Inflammatory macrophage (primary cell): Measurements from ENCODE around the gene CACHD1.
A peak's percentile ranks its signal among the peaks of the same experiment; 100 is the strongest.

Source experiments
- DNase-seq, 2 donors: peaks; one replicate each; pipeline ENCODE4 v3.0.0-alpha.2; 2020 to 2022

Gene CACHD1

DNA sequence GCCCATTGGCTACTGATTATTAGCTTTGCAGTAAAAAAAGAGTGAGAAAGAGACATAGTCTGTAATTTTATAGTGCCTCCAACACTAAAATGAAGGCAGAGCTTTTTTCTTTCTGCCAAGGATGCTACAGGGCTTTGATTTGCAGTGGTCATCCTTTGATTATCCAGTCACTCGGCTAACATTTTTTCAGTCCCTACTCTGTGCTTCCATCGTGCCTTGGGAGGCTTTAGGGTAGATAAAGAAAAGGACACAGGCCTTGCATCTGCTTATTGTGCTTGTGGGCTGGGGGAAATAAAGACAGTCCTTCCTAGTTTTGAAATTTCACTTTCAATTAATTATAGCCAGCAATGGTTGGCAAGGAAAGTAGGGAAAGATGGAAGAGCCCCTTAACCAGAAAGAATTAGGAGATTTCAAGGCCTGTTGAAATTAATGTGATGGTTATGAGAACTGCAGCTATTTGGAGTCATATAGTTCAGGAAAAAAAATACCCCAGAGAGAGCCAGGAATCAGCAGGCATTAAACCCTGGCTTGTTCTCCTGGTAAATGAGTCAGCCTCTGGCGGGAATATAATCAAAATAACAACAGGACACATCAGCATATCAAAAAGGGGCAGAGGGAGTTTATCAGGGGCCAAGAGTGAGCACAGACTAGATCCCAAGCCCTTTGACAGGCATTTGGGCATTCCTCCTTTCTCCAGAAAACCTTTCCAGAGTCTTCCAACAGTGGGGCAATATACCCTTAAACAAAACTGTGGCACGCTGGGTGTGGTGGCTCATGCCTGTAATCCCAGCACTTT, 27.4 kb downstream of the CACHD1 start:
- no peak for DNase-seq

- no peak for DNase-seq
Measured at GRCh38 chr1:64498325-64498724, 28.4 kb downstream of the CACHD1 start.

DNA sequence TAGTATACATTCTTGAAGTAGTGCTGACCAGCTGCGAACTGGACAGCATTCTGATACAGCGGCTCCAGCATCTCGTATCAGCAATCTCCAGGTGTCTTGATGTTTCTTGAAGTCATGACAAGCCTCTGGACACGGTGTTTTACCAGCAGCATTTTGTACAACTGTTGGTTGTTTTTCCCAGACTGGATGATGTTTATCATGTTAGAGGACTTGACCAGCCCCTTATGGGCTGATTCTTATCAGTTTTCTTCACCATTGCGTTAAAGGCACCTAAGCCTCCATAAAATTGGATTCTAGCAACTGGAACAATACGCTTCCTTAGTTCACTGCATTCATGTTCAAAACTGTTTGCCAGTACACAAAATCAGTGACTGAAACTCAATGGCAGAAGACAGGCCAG, 29.1 kb downstream of the CACHD1 start:
- DNase-seq, result no peak

DNA sequence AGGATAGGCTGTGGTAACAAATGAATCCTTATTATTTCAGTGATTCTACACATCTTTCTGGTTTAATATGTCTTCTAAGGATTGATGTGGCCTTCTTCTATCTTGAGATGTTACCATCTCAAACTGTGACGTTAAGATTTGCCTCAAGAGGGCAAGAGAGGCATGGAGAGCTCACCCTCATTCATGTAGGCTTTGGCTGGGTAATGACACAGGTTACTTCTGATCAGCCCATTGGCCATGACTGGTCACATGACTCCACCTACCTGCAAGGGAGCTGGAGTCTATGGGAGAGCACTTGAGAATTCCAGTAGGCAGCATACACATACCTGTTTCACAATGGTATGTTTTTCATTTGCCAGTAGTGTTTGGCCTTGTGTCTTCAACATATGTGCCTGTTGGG, 30.0 kb downstream of the CACHD1 start:
- peak in 1 of 2 donors; percentile 14 for DNase-seq

DNA sequence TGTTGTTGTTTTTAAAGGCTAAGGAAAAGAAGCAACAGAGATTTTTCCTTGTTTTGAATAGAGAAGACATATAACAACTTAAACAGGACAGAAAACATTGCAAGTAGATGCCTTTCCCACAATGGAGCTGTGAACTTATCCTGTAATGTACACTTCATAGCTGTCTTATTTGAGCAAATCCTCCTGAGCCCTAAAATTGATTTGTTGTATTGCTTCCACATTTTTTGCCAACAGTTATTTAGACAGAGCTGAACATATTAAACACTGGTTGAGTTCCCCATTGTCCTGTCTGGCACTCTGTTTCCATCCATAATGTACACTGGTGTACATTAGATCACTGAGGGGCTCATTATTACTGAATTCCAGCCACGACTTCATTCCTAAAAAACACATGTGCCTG, 32.2 kb downstream of the CACHD1 start:
- no peak for DNase-seq

DNA sequence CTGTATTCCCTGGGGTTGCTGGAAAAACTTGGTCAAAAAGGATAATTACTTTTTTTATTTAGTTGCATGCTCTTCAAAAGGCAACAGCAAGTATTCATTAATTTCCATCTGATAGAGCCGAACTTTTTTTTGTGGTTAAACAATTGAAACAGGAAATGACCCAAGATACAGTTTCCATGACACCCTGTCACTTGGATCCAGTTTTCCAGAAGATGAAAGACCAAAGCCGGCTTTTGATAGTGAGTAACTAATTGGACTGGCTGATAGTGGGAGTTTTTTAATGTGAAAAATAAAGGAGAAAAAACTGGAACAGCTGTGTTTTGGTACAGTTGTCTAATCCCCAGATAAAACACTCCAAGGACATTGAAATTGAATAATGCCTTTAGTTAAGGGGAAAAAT, 33.0 kb downstream of the CACHD1 start:
- DNase-seq, result no peak

DNA sequence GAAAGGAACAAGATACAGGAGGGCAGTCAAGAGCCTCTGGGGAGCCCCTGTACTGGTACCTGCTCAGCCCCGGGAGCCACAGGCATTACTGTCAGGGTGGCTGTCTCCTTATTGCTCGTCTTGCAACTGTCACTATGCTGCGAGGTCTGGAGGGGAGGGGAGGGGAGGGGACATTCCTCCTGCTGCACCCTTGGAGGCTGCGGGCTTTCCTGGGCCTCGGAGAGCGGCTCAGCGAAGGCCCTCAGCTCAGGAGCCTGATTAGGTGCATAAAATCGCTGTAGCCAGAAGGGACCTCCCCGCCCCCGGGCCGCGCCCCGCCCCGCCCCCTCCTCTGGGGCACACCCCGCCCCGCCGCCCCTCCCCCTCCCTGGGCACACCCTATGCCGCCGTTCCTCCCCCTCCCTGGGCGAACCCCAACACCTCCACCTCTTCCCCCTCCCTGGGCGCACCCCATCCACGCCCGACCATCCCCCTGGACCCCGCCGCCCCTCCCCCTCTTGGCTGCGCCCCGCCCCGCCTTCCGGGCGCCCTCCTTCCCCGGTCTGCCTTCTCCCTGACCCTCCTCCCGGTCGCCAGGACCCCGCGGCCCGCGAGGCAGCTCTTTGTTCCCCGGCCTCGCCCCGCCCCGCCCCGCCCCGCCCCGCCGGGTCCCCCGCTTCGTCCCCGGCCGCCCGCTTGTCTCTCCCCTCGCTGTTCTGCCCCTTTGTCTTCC, 35.5 kb downstream of the CACHD1 start:
- DNase-seq, result no peak

DNA sequence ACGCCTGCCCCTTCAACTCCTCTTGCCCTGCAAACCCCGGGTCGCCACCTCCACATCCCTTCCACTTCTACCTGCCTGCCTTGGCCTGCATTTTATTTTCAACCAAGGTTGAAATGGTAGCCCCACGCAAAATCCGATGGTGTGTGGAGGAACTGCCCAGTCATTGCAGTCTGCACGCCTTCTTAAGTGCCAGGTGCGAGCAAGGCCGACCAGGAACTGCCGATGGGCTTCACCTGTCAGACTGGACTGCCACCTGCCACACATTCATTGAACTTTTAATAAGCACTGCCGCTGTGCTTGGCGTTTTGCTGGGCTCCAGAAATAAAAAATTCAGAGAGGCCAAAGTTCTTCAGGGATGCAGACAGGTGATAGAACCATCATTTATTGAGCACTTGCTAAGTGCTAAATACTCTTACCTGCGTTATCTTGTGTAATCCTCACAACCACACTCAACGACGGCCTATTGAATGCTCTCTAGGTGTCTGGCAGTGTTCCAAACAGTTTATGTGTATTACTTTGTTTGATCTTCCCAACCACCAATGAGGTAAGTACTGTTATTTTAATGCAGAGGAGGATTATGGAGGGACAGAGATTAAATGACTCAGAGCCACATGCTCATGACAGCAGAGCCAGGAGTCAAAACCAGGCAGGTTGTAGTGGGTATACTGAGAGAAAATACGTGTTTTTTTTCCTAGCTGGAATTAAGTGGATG, 36.2 kb downstream of the CACHD1 start:
- peak in 1 of 2 donors; percentile 19 for DNase-seq

DNA sequence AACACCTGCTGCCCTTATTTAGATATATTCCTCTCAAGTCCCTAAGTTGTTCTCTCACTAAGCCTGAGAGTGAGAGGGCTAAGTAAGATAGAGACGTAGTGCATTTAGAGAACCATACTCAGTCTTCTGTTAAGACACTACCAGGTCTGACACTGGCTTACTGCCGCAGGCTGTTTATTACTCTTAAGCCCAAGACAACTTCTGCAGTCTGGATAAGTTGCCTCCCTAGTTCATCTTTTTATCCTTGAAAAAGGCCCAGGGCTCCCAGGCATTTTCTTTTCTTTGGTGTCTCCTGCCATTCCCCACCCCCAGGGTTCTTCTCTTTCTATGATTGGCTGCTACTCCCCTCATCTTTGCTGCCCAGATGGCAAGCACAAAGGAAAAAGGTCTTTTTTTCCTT, 38.7 kb downstream of the CACHD1 start:
- no peak for DNase-seq

DNA sequence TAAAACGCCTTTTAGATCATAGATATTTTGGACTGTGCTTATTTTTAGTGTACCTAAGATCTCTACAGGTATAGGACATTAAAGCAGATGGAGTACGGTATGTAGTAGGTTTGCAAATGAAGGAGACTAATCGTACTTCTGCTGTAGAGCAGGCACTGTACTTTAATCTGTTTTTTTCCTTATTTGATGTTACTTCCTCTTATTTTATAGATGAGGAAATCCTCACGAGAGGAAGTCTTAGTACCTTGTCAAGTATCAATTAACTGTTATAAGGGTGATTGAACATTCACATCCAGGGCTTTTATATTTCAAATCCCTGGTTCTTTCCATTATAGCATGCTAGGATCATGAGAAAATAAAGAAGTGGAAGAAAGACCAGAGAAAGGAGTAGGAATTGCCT, 41.1 kb downstream of the CACHD1 start:
- peak in 1 of 2 donors; percentile 67 for DNase-seq

DNA sequence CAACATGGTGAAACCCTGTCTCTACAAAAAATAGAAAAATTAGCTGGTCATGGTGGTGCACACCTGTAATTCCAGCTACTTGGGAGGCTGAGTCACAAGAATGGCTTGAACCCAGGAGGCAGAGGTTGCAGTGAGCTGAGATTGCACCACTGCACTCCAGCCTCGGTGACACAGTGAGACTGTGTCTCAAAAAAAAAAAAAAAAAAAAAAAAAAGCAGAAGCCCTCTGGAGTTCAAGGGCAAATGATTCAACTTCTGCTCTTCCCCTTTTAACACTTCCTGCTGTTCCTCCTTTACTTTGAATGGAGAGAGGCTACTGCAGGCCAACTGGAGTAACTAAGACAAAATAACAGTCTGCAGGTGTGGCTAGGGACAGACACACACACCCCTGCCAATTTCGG, 42.3 kb downstream of the CACHD1 start:
- DNase-seq, result peak; percentile 75 to 83

DNA sequence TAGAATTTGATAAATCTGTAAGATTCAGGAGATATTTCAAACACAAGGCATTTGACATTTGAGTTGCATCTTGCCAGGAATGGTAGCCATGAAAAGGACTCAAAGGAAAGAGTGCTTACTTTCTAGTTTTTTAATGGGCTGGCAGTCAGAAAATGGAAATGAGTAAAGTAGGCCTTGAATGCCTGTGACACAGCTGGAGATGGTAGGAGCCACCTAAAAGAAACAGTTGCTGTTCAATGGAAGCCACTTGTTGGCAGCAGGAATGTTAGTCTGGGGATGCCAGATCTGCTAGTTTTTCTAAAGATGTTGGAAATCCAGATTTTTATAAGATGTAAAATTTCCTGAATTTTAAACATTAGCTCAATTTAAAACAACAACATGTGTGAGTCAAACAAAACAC, 43.6 kb downstream of the CACHD1 start:
- no peak for DNase-seq

- DNase-seq, result peak; percentile 42 to 58
Measured at GRCh38 chr1:64514197-64514765, 44.4 kb downstream of the CACHD1 start.

- peak; percentile 70 to 71 for DNase-seq
Measured at GRCh38 chr1:64515427-64515826, 45.5 kb downstream of the CACHD1 start.

DNA sequence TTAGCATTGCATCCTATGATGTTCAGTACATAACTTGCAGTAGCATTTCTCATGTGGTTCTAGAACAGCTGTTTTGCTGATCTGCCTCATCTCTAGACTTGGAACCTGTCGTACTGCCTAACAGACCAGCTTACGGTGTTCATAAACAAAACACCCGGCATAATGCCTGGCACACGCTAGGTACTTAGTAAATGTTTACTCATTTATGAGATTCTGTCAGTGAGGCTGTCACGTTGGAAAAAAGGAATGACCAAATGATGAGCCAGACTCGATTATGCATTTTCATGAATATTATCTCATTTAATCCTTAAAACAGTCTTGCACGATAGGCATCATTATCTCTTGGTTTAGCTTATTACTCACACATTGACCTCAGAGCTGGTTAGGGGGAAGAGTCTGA, 46.4 kb downstream of the CACHD1 start:
- no peak for DNase-seq

GRCh38 chr1:64516803-64517568, 47.1 kb downstream of the CACHD1 start:
- peak in 1 of 2 donors; percentile 22 for DNase-seq

DNA sequence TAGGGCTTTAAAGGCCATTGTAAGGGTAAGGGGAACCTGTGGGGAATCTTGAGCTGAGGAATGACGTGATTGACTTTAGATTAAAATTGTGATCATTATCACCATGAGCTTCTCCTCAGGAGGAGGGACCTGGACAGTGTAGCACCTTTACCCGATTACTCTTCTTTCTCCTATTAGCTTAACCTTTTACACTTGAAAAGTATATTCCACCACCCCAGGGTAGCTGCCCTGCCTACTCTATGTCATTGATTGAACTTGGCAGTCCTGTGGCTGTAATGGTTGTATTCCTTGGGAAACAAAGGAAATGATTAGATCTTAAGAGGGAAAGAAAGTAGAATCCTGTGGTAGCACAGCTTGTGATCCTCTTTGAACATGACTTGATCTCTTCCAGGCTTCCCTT, 47.7 kb downstream of the CACHD1 start:
- no peak for DNase-seq

DNA sequence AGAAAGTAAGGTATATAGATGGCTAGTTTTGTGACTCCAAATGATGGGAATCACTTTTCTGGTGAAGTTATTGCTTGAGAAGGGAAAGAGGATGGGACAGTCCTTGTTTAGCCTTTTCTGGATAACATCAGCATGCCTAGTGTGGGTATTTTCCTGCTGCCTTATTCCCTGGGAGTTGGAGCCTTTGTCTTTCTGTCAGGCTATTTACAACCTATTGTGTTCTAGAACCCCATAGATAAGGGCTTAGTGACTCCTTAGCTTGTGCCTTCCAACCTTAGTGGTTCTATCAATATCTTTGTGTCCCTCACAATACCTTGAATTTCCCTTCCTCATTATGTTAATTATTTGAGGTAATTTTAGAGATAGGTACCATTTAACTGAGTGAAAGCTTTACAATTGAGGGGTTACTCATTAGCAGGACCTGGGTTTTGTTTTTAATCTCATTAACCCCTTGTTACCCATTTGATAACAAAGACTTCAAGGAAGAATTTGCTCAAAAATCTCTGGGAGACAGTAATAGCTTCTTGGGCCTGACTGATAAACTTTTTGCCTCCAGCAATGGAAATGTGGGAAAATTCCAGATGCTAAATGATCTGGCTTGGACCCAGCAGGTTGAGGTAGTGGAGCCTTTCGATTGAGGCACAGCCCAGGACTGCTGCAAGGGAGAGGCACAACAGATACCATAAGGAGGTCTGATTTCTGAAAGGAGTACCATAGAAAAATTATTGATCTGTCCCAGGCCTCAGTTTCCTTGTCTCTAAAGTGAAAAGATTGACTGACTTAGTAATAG, 49.0 kb downstream of the CACHD1 start:
- DNase-seq, result no peak

- no peak for DNase-seq
Measured at GRCh38 chr1:64519901-64520300, 50.0 kb downstream of the CACHD1 start.

GRCh38 chr1:64522740-64523139, 52.8 kb downstream of the CACHD1 start:
- no peak for DNase-seq
